Endodermal cell (in vitro differentiated cells): ENCODE data around the gene USB1. TPM values are rescaled to one million over a fixed set of nuclear protein-coding genes. Genes with fewer than 3 reads are reported as not detected.

ENCODE experiments used
- DNase-seq: peaks from one replicate; pipeline ENCODE4 v3.0.0-alpha.2; 2017
- H3K27ac ChIP-seq: 2 replicates; pipeline ENCODE4 v1.5.1; 2013; ENCODE audit warnings: mild to moderate bottlenecking, low read depth, low read length, moderate library complexity
- H3K27me3 ChIP-seq: 2 replicates; pipeline ENCODE4 v1.6.1; 2013; ENCODE audit warnings: mild to moderate bottlenecking, low read length, moderate library complexity; ENCODE audit not compliant: insufficient read depth, control insufficient read depth, poor library complexity, severe bottlenecking
- H3K36me3 ChIP-seq: 2 replicates; pipeline ENCODE4 v1.7.0; 2013; ENCODE audit warnings: mild to moderate bottlenecking, low read length, moderate library complexity; ENCODE audit not compliant: control insufficient read depth, insufficient read depth
- H3K4me1 ChIP-seq: one replicate; pipeline ENCODE4 v1.7.0; 2013; ENCODE audit warnings: low read length; ENCODE audit not compliant: control insufficient read depth, insufficient read depth
- H3K4me3 ChIP-seq: 2 replicates; pipeline ENCODE4 v1.5.1; 2013; ENCODE audit warnings: mild to moderate bottlenecking, low read length, moderate library complexity
- H3K9ac ChIP-seq: 2 replicates; pipeline ENCODE4 v1.6.1; 2013; ENCODE audit warnings: mild to moderate bottlenecking, low read length, moderate library complexity; ENCODE audit not compliant: poor library complexity, severe bottlenecking; ENCODE audit errors: extremely low read depth
- H3K9me3 ChIP-seq: 2 replicates; pipeline ENCODE4 v1.6.1; 2013; ENCODE audit warnings: mild to moderate bottlenecking, low read length, moderate library complexity; ENCODE audit not compliant: control insufficient read depth
- H3K27ac Mint-ChIP-seq: 2 replicates; pipeline ENCODE4 v1.8.0; 2020; ENCODE audit warnings: mixed read lengths
- H3K27me3 Mint-ChIP-seq: 2 replicates; pipeline ENCODE4 v1.8.0; 2021; ENCODE audit warnings: mild to moderate bottlenecking, mixed read lengths; ENCODE audit not compliant: insufficient read depth
- H3K36me3 Mint-ChIP-seq: 2 replicates; pipeline ENCODE4 v1.8.0; 2020; ENCODE audit warnings: low read depth, mixed read lengths
- H3K4me1 Mint-ChIP-seq: 2 replicates; pipeline ENCODE4 v1.8.0; 2020; ENCODE audit warnings: mixed read lengths
- H3K4me3 Mint-ChIP-seq: 2 replicates; pipeline ENCODE4 v1.8.0; 2020; ENCODE audit warnings: mild to moderate bottlenecking, moderate library complexity, mixed read lengths
- H3K9me3 Mint-ChIP-seq: 2 replicates; pipeline ENCODE4 v1.8.0; 2020; ENCODE audit warnings: mild to moderate bottlenecking, mixed read lengths
- WGBS, 2 experiments: methylation state at CpG; one replicate each; pipeline versions ENCODE4 v1.1.5 to v1.1.7; 2013; ENCODE audit warnings: missing lambda C conversion rate in 2 of 2, mixed read lengths in 1 of 2; ENCODE audit not compliant: insufficient coverage in 1 of 2, insufficient read length in 1 of 2; 5-methylcytosine and 5-hydroxymethylcytosine counted together
- total RNA-seq, 2 donors: library from RNA; stranded (reverse); fragmentation: NEBNext Ultra II Directional in 1 of 2; extraction: Animal tissue kit (Norgen Biotek cat#: 25700) in 1 of 2; gene quantifications; 2 replicates in 1 of 2; 3 replicates in 1 of 2; pipeline ENCODE4 v1.2.1, GENCODE V29; 2021
- TF ChIP-seq, protein P1 (sequence below): fragments of 200-600 bp; sonication (generic); conservative IDR thresholded peaks from 2 replicates; pipeline ENCODE4 v1.5.0; 2021; ENCODE audit warnings: antibody characterized with exemption, mild to moderate bottlenecking

USB1 gene
- total RNA-seq, 2 donors from 2014 or later, result 139 to 163 TPM

DNA sequence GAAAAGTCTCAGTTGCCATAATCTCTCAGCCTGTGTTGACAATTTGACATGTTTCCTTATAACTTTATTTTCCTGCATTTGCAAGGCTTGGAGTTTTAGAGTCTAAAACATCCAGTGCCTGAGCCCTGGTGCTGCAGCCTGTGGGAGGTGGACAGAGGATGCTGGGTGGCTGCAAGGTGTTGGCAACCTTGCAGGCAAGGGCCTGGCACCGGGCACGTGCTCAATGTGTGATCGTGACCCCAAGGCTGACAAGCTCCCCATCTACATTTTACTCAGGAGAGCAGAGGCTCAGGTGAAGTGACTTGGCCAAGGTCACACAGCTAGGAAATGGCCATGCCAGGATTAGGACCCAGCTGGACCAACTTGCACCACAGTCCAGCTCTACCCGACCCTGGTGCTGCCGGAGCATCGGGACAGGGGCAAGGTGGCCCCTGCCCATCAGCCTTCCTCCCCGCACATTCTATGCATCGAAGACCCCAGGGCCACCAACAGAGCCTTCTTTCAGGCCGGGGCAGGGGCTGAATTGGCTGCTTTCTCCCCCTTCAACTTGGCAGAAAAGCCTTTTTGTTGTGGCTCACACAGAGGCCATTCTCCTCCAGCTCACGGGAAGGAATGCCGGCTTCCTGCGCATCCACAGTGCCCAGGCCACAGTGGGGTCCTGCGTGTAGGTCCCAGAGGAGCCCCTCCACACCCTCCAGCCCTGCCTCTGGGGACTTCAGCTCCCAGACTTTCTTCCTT is 47.5 kb downstream of the USB1 start:
- H3K27ac ChIP-seq, result peak overlapping the region; percentile 38
- TF ChIP-seq, protein P1, sequence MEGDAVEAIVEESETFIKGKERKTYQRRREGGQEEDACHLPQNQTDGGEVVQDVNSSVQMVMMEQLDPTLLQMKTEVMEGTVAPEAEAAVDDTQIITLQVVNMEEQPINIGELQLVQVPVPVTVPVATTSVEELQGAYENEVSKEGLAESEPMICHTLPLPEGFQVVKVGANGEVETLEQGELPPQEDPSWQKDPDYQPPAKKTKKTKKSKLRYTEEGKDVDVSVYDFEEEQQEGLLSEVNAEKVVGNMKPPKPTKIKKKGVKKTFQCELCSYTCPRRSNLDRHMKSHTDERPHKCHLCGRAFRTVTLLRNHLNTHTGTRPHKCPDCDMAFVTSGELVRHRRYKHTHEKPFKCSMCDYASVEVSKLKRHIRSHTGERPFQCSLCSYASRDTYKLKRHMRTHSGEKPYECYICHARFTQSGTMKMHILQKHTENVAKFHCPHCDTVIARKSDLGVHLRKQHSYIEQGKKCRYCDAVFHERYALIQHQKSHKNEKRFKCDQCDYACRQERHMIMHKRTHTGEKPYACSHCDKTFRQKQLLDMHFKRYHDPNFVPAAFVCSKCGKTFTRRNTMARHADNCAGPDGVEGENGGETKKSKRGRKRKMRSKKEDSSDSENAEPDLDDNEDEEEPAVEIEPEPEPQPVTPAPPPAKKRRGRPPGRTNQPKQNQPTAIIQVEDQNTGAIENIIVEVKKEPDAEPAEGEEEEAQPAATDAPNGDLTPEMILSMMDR, result no peak
- H3K9ac ChIP-seq, result no peak overlapping the region
- peaks cover 5% of the 10 kb centered on the region for H3K4me1 ChIP-seq
- Mint-ChIP-seq H3K4me3 (no peak overlapping the region), H3K27ac (no peak overlapping the region), H3K4me1 (peaks cover 9% of the 10 kb centered on the region), H3K36me3 (peaks cover 6% of the 10 kb centered on the region), H3K9me3 (no peaks in the 10 kb centered on the region), H3K27me3 (no peaks in the 10 kb centered on the region)
- peak; percentile 38 for DNase-seq
- H3K4me3 ChIP-seq, result no peak overlapping the region
- no peaks in the 10 kb centered on the region for H3K27me3 ChIP-seq
- 93 to 100% methylated on average over 3 to 13 of the region's 13 CpGs for whole genome bisulfite sequencing, 2 experiments
- peaks cover 10% of the 10 kb centered on the region for H3K36me3 ChIP-seq
- H3K9me3 ChIP-seq, result no peaks in the 10 kb centered on the region

- Histone ChIP-seq H3K27ac (no peak overlapping the region), H3K36me3 (peaks cover 1% of the 10 kb centered on the region), H3K4me3 (no peak overlapping the region), H3K27me3 (no peaks in the 10 kb centered on the region), H3K4me1 (peaks cover 5% of the 10 kb centered on the region), H3K9ac (no peak overlapping the region), H3K9me3 (no peaks in the 10 kb centered on the region)
- H3K36me3 Mint-ChIP-seq, result peaks cover 3% of the 10 kb centered on the region
- no peaks in the 10 kb centered on the region for H3K27me3 Mint-ChIP-seq
- peaks cover 9% of the 10 kb centered on the region for H3K4me1 Mint-ChIP-seq
- TF ChIP-seq, protein P1, result no peak
- no peak overlapping the region for H3K4me3 Mint-ChIP-seq
- peak; percentile 45 for DNase-seq
- no peaks in the 10 kb centered on the region for H3K9me3 Mint-ChIP-seq
- peak overlapping the region; percentile 23 for H3K27ac Mint-ChIP-seq
- WGBS, 2 experiments, result 88 to 91% methylated on average over 13 to 17 of the region's 17 CpGs
These were observed 48.3 kb downstream of the USB1 start for GRCh38 chr16:58049232-58050185.

GRCh38 chr16:58051296-58051695 is 50.1 kb downstream of the USB1 start:
- WGBS, 2 experiments, result 94 to 100% methylated on average over 1 to 2 of the region's 2 CpGs
- H3K4me3 ChIP-seq, result no peak overlapping the region
- peaks cover 9% of the 10 kb centered on the region for H3K4me1 Mint-ChIP-seq
- no peaks in the 10 kb centered on the region for H3K27me3 Mint-ChIP-seq
- no peak overlapping the region for H3K27ac ChIP-seq
- no peak overlapping the region for H3K27ac Mint-ChIP-seq
- no peak overlapping the region for H3K4me3 Mint-ChIP-seq
- no peaks in the 10 kb centered on the region for H3K27me3 ChIP-seq
- H3K36me3 ChIP-seq, result no peaks in the 10 kb centered on the region
- no peaks in the 10 kb centered on the region for H3K9me3 ChIP-seq
- H3K36me3 Mint-ChIP-seq, result no peaks in the 10 kb centered on the region
- H3K4me1 ChIP-seq, result peaks cover 5% of the 10 kb centered on the region
- no peak for DNase-seq
- no peaks in the 10 kb centered on the region for H3K9me3 Mint-ChIP-seq
- TF ChIP-seq, protein P1, result no peak
- no peak overlapping the region for H3K9ac ChIP-seq
